OCI-LY3 (cell line): ENCODE measurements around the gene LDLRAD1.
A peak's percentile ranks its signal among the peaks of the same experiment; 100 is the strongest.

Experiments
- H2AFZ ChIP-seq: fragments of 200-600, 300-600 bp; shearing (Covaris generic); 2 replicates; pipeline ENCODE4 v1.6.0; 2014; ENCODE audit warnings: antibody characterized with exemption, low read depth, low read length
- H3K27ac ChIP-seq: fragments of 200-600, 300-600 bp; sonication (generic); 2 replicates; pipeline ENCODE4 v1.5.1; 2014; ENCODE audit warnings: mild to moderate bottlenecking, low read length, moderate library complexity, mixed read lengths
- H3K27me3 ChIP-seq: fragments of 200-600, 300-600 bp; sonication (generic); 2 replicates; pipeline ENCODE4 v1.6.1; 2014; ENCODE audit warnings: low read depth, low read length, mixed read lengths
- H3K36me3 ChIP-seq: fragments of 200-600, 300-600 bp; sonication (generic); replicated peaks from 2 replicates; pipeline ENCODE3; 2014; ENCODE audit warnings: low read depth, low read length, mixed read lengths
- H3K4me1 ChIP-seq: fragments of 300-600, 200-600 bp; sonication (generic); 2 replicates; pipeline ENCODE4 v1.6.1; 2014; ENCODE audit warnings: low read length, mixed read lengths
- H3K4me2 ChIP-seq: fragments of 200-600, 300-600 bp; sonication (generic); 2 replicates; pipeline ENCODE4 v1.6.1; 2014; ENCODE audit warnings: low read length, mixed read lengths
- H3K4me3 ChIP-seq: fragments of 300-600, 200-600 bp; sonication (generic); 2 replicates; pipeline ENCODE4 v1.5.1; 2014; ENCODE audit warnings: antibody characterized with exemption, mild to moderate bottlenecking, low read length, moderate library complexity
- H3K79me2 ChIP-seq: fragments of 300-600, 200-600 bp; shearing (Covaris generic); 2 replicates; pipeline ENCODE4 v1.6.1; 2014; ENCODE audit warnings: mild to moderate bottlenecking, low read length, mixed read lengths
- H3K9ac ChIP-seq: fragments of 300-600, 200-600 bp; shearing (Covaris generic); 2 replicates; pipeline ENCODE4 v1.6.0; 2014; ENCODE audit warnings: mild to moderate bottlenecking, low read length, moderate library complexity
- H3K9me3 ChIP-seq: fragments of 200-600, 300-600 bp; shearing (Covaris generic); 2 replicates; pipeline ENCODE4 v1.6.1; 2014; ENCODE audit warnings: low read length, mixed read lengths; ENCODE audit not compliant: insufficient read depth
- H4K20me1 ChIP-seq: fragments of 200-600, 300-600 bp; sonication (generic); 2 replicates; pipeline ENCODE4 v1.6.1; 2016; ENCODE audit warnings: low read length, mixed read lengths; ENCODE audit not compliant: insufficient read depth
- CTCF ChIP-seq: fragments of 200-600, 300-600 bp; sonication (generic); IDR thresholded peaks from 2 replicates; pipeline ENCODE4 v1.5.1; 2014; ENCODE audit warnings: antibody characterized with exemption, low read length, low read depth
- EZH2phosphoT487 ChIP-seq: fragments of 200-600 bp; shearing (Covaris generic); IDR thresholded peaks from 2 replicates; pipeline ENCODE4 v1.6.1; 2018; ENCODE audit warnings: antibody characterized with exemption, mixed run types, low read depth

LDLRAD1 gene

GRCh38 chr1:54047384-54048305 is 29.7 kb upstream of the LDLRAD1 start:
- H3K27ac ChIP-seq = no peak overlapping the region
- H3K4me3 ChIP-seq = no peak overlapping the region
- H4K20me1 ChIP-seq = peaks cover 18% of the 10 kb centered on the region; the same call in 1 of the 2 replicates
- peak overlapping the region; percentile 16 for H3K4me2 ChIP-seq
- H3K36me3 ChIP-seq = no peaks in the 10 kb centered on the region
- H3K79me2 ChIP-seq = peaks cover 36% of the 10 kb centered on the region
- H3K9me3 ChIP-seq = no peaks in the 10 kb centered on the region
- H3K4me1 ChIP-seq = peaks cover 16% of the 10 kb centered on the region
- no peak overlapping the region for H3K9ac ChIP-seq
- H3K27me3 ChIP-seq = no peaks in the 10 kb centered on the region
- TF ChIP-seq EZH2phosphoT487 (no peak), CTCF (no peak)
- no peak overlapping the region for H2AFZ ChIP-seq

- Histone ChIP-seq H4K20me1 (peaks cover 18% of the 10 kb centered on the region; the same call in 1 of the 2 replicates), H3K27me3 (no peaks in the 10 kb centered on the region), H3K9ac (no peak overlapping the region), H3K9me3 (no peaks in the 10 kb centered on the region), H3K79me2 (peaks cover 28% of the 10 kb centered on the region), H2AFZ (no peak overlapping the region), H3K36me3 (no peaks in the 10 kb centered on the region), H3K4me3 (no peak overlapping the region), H3K4me2 (peak overlapping the region; percentile 16), H3K4me1 (peaks cover 16% of the 10 kb centered on the region), H3K27ac (no peak overlapping the region)
- TF ChIP-seq EZH2phosphoT487 = no peak
- TF ChIP-seq CTCF = no peak
Observed at GRCh38 chr1:54046671-54047383, 28.8 kb upstream of the LDLRAD1 start.

GRCh38 chr1:54045496-54045895 is 27.5 kb upstream of the LDLRAD1 start:
- no peak for TF ChIP-seq CTCF
- peaks cover 14% of the 10 kb centered on the region for H3K79me2 ChIP-seq

GRCh38 chr1:54041806-54042205 is 23.8 kb upstream of the LDLRAD1 start:
- H3K27me3 ChIP-seq = no peaks in the 10 kb centered on the region
- H4K20me1 ChIP-seq = 0 out of 2 replicates have a peak, but pooled peaks cover 2% of the 10 kb centered on the region
- no peaks in the 10 kb centered on the region for H3K4me1 ChIP-seq
- H3K9ac ChIP-seq = no peak overlapping the region
- H3K27ac ChIP-seq = no peak overlapping the region
- H2AFZ ChIP-seq = no peak overlapping the region
- no peaks in the 10 kb centered on the region for H3K9me3 ChIP-seq
- H3K79me2 ChIP-seq = no peaks in the 10 kb centered on the region; the same call in 1 of the 2 replicates
- H3K4me3 ChIP-seq = no peak overlapping the region
- TF ChIP-seq EZH2phosphoT487 = no peak
- no peak for TF ChIP-seq CTCF
- H3K36me3 ChIP-seq = peaks cover 7% of the 10 kb centered on the region
- H3K4me2 ChIP-seq = no peak overlapping the region

More at GRCh38 chr1:54045496-54045895, 27.5 kb upstream of the LDLRAD1 start:
- no peak overlapping the region for H3K4me3 ChIP-seq
- no peaks in the 10 kb centered on the region for H3K27me3 ChIP-seq
- H3K27ac ChIP-seq = no peak overlapping the region
- H3K4me2 ChIP-seq = no peak overlapping the region
- peaks cover 15% of the 10 kb centered on the region; the same call in 1 of the 2 replicates for H4K20me1 ChIP-seq
- H3K9ac ChIP-seq = no peak overlapping the region
- peaks cover 5% of the 10 kb centered on the region for H3K36me3 ChIP-seq
- H3K4me1 ChIP-seq = peaks cover 10% of the 10 kb centered on the region
- no peaks in the 10 kb centered on the region for H3K9me3 ChIP-seq
- no peak overlapping the region for H2AFZ ChIP-seq
